ENCODE results near the gene GRM8. TPM values are rescaled to one million over a fixed set of nuclear protein-coding genes. Genes with fewer than 3 reads are reported as not detected.
A peak's percentile ranks its signal among the peaks of the same experiment; 100 is the strongest.
"Not testable (repeated sequence)": the region's sequence is repeated elsewhere in the genome, so short reads cannot be mapped to it uniquely, and the experiment has no call there.

The GRM8 gene
- total RNA-seq, 1 experiment from 2014 or later: 1.8 TPM

DNA sequence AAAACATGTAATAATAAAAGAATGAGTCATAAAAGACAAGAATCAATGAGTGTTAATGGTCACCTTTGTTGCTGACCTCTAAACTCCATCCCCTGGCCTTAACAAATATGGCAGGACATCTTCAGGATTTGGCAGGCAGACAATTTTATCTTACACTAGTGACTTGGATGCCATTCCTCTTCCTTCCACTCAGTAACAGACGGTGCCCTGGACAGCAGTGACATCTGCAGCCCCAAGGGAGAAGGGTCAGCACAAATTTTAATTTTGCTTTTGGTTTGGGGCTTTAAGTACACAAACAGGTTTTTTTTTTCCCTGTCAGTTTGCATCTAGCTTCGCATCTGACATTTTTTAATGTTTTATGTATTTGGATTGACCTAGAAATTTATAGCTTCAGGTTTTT lies 370.8 kb downstream of the GRM8 start:
- H3K18ac ChIP-seq (ENCODE audit: insufficient read length, low read depth, low read length); H2BK15ac ChIP-seq (ENCODE audit: low read depth, low read length); H3K23me2 ChIP-seq (ENCODE audit: insufficient read length, low read depth, low read length, poor library complexity, severe bottlenecking); DNase-seq; H3K4me3 Mint-ChIP-seq; H2BK12ac ChIP-seq (ENCODE audit: insufficient read length, low read depth, low read length); H4K5ac ChIP-seq (ENCODE audit: insufficient read length, low read depth, low read length); H3K79me2 ChIP-seq (ENCODE audit: insufficient read depth, low read length); H3K23ac ChIP-seq (ENCODE audit: insufficient read length, low read depth, low read length); H2AK5ac ChIP-seq (ENCODE audit: insufficient read length, low read length); H3K27ac ChIP-seq (ENCODE audit: insufficient read length, low read depth, low read length); H3K4ac ChIP-seq (ENCODE audit: low read depth, low read length); H3K27ac Mint-ChIP-seq; H3T11ph ChIP-seq (ENCODE audit: low read length); H3K4me2 ChIP-seq (ENCODE audit: insufficient read depth, insufficient read length, low read length); H2AFZ ChIP-seq (ENCODE audit: low read length); H3K56ac ChIP-seq (ENCODE audit: insufficient read length, low read depth, low read length); H3K9me3 Mint-ChIP-seq; H4K91ac ChIP-seq (ENCODE audit: insufficient read length, low read depth, low read length); H3K14ac ChIP-seq (ENCODE audit: insufficient read depth, low read length); H3K9me3 ChIP-seq (ENCODE audit: control insufficient read depth, low read depth, low read length); H2BK20ac ChIP-seq (ENCODE audit: low read depth, low read length, poor library complexity, severe bottlenecking); H3K27me3 Mint-ChIP-seq (ENCODE audit: low read depth); H3K36me3 Mint-ChIP-seq (ENCODE audit: insufficient read depth in 1 of 3, low read depth in 3 of 3); H3K79me1 ChIP-seq (ENCODE audit: insufficient read depth, low read depth, low read length, poor library complexity, severe bottlenecking); H3K4me1 ChIP-seq (ENCODE audit: insufficient read depth, low read length); H3K27me3 ChIP-seq (ENCODE audit: insufficient read depth, low read length); H2BK120ac ChIP-seq (ENCODE audit: low read depth, low read length, poor library complexity, severe bottlenecking); H3K9ac ChIP-seq (ENCODE audit: extremely low read depth, insufficient read length, low read length); H4K8ac ChIP-seq (replicated peaks; ENCODE audit: insufficient read length, low read depth, low read length); H2BK5ac ChIP-seq (ENCODE audit: insufficient read length, low read length); H4K20me1 ChIP-seq (ENCODE audit: control insufficient read depth, insufficient read depth, insufficient read length): not testable (repeated sequence)
- TF ChIP-seq, protein P1, sequence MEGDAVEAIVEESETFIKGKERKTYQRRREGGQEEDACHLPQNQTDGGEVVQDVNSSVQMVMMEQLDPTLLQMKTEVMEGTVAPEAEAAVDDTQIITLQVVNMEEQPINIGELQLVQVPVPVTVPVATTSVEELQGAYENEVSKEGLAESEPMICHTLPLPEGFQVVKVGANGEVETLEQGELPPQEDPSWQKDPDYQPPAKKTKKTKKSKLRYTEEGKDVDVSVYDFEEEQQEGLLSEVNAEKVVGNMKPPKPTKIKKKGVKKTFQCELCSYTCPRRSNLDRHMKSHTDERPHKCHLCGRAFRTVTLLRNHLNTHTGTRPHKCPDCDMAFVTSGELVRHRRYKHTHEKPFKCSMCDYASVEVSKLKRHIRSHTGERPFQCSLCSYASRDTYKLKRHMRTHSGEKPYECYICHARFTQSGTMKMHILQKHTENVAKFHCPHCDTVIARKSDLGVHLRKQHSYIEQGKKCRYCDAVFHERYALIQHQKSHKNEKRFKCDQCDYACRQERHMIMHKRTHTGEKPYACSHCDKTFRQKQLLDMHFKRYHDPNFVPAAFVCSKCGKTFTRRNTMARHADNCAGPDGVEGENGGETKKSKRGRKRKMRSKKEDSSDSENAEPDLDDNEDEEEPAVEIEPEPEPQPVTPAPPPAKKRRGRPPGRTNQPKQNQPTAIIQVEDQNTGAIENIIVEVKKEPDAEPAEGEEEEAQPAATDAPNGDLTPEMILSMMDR (conservative IDR thresholded peaks at IDR 0.05): 0 out of 3 replicates have a peak, but pooled peaks have one; percentile 27
- no CpG with 5 or more reads among the region's 2 CpGs for WGBS (ENCODE audit: extremely low coverage, insufficient read length, low lambda C conversion rate)
- H3K4me1 Mint-ChIP-seq: peaks cover 11 to 14% of the 10 kb centered on the region in 2 experiments

All from H9 (cell line).